Naive B cell (primary cell): ENCODE measurements around the gene RAB11FIP3. TPM values are rescaled to one million over a fixed set of nuclear protein-coding genes. Genes with fewer than 3 reads are reported as not detected.

Experiments used
- ATAC-seq, 2 donors: fragments of 150-1000 bp; cut with Tn5 transposase; 2 replicates each; pipeline ENCODE4 v1.10.0; 2021; ENCODE audit warnings: low read depth in 2 of 2, mild to moderate bottlenecking in 2 of 2, moderate library complexity in 2 of 2
- DNase-seq: peaks from one replicate; pipeline ENCODE4 v3.0.0; 2022
- H3K27ac Mint-ChIP-seq, 6 donors: one replicate each; pipeline ENCODE4 v1.8.0; 2020 to 2022; ENCODE audit warnings: mild to moderate bottlenecking in 6 of 6, mixed read lengths in 6 of 6, moderate library complexity in 5 of 6, inconsistent platforms in 2 of 6
- H3K27me3 Mint-ChIP-seq, 3 donors: one replicate each; pipeline ENCODE4 v1.8.0; 2021 to 2022; ENCODE audit warnings: mixed read lengths in 3 of 3, mild to moderate bottlenecking in 1 of 3
- H3K36me3 Mint-ChIP-seq, 2 donors: one replicate each; pipeline ENCODE4 v1.8.0; 2020 to 2022; ENCODE audit warnings: mixed read lengths in 2 of 2, inconsistent platforms in 1 of 2, mild to moderate bottlenecking in 1 of 2
- H3K4me1 Mint-ChIP-seq, 3 donors: one replicate each; pipeline ENCODE4 v1.8.0; 2020 to 2022; ENCODE audit warnings: mixed read lengths in 3 of 3, inconsistent platforms in 1 of 3, mild to moderate bottlenecking in 1 of 3, moderate library complexity in 1 of 3
- H3K4me3 Mint-ChIP-seq, 8 donors: one replicate each; pipeline ENCODE4 v1.8.0; 2020 to 2022; ENCODE audit warnings: mild to moderate bottlenecking in 8 of 8, mixed read lengths in 8 of 8, moderate library complexity in 8 of 8, inconsistent platforms in 2 of 8
- H3K9me3 Mint-ChIP-seq, 7 donors: one replicate each; pipeline ENCODE4 v1.8.0; 2020 to 2022; ENCODE audit warnings: mixed read lengths in 7 of 7, mild to moderate bottlenecking in 5 of 7, inconsistent platforms in 2 of 7, moderate library complexity in 1 of 7
- polyA plus RNA-seq, 6 donors: library from polyadenylated mRNA; unstranded; fragments of 300-500 nt; fragmentation: Illumina TruSeq; gene quantifications; one replicate each; pipeline ENCODE4 v1.2.3, GENCODE V29; 2021; ENCODE audit warnings: low read depth in 6 of 6

The RAB11FIP3 gene
- polyA plus RNA-seq, 6 donors from 2014 or later, result 1.0 to 4.8 (median 1.9) TPM

- H3K27me3 Mint-ChIP-seq, result no peaks in the 10 kb centered on the region
- no peaks in the 10 kb centered on the region for H3K36me3 Mint-ChIP-seq
- no peak overlapping the region for H3K27ac Mint-ChIP-seq
- peaks cover 3 to 11% (median 6%) of the 10 kb centered on the region in 3 donors for H3K4me1 Mint-ChIP-seq
- no peak for ATAC-seq
- no peak for DNase-seq
- peak overlapping the region in 1 of 8 donors; percentile 6 for H3K4me3 Mint-ChIP-seq
- no peaks in the 10 kb centered on the region for H3K9me3 Mint-ChIP-seq
Measured at GRCh38 chr16:520847-521246, 95.4 kb downstream of the RAB11FIP3 start.

GRCh38 chr16:521381-522210 is 96.1 kb downstream of the RAB11FIP3 start:
- no peak for ATAC-seq
- no peaks in the 10 kb centered on the region for H3K9me3 Mint-ChIP-seq
- H3K27ac Mint-ChIP-seq, result no peak overlapping the region
- no peak overlapping the region for H3K4me3 Mint-ChIP-seq
- DNase-seq, result no peak
- no peaks in the 10 kb centered on the region for H3K36me3 Mint-ChIP-seq
- H3K4me1 Mint-ChIP-seq, result peaks cover 5 to 15% (median 12%) of the 10 kb centered on the region in 3 donors
- no peaks in the 10 kb centered on the region for H3K27me3 Mint-ChIP-seq

DNA sequence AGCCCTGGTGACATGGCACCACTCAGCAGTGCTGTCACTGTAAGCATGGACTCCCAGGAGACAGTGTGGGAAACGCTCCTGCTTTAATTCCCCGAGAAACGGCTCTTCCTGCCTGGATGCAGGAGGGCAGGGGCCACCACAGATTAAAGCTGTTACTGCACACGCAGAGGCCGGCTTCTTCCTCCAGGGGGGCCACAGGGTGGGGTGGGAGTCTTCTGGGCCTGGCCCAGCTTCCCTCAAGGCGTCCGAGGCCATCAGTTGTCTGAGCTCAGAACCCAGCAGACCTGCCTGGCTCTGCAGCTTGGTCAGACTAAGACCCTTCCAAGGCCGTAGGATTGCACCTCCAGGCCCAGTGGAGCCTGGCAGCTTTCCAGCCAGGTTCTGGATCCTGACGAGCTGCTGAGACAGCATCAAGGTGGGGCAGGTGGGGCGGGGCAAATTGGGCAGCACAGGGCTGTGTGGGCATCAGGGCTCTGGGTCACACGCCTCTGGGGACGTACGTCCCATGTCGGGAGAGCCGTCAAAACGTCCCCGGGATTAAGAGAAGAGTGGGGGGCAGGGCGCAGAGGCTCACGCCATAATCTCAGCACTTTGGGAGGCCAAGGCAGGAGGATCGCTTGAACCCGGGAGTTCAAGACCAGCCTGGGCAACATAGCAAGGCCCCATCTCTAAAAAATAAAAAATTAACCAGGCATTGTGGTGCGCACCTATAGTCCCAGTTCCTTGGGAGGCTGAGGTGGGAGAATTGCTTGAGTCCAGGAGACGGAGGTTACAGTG is 97.1 kb downstream of the RAB11FIP3 start:
- Mint-ChIP-seq H3K4me3 (peak overlapping the region in 1 of 8 donors; percentile 41), H3K27me3 (no peaks in the 10 kb centered on the region), H3K9me3 (no peaks in the 10 kb centered on the region), H3K27ac (no peak overlapping the region), H3K4me1 (peaks cover 7 to 18% (median 14%) of the 10 kb centered on the region in 3 donors), H3K36me3 (no peaks in the 10 kb centered on the region)
- ATAC-seq (no peak), DNase-seq (no peak)

DNA sequence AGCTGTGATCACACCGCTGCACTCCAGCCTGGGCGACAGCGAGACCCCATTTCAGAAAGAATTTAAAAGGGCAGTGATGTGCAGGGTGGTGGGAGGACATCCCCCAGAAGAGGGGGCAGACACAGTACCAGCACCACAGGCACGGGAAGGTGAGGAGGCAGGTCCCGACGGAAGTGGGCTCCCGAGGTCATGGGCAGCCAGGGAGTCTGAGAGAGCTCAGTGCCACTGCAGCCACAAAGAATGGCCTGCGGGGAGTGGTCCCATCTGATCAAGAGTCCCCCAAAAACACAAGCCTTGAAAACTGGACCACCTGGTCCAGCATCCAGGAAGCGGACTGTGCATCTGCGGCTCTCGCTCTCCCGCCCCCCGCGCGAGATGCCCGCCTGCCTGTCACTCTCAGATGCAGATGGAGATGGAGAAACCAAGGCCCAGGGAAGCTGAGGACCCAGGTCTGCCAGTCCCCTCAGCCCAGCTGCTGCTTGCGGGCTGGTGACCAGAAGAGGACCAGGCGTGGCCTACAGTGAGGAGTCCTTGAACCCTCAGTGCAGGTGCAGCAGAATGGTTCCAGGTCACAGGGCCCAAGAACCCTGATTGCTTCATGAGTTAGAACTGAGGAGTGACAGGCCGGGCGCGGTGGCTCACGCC is 97.8 kb downstream of the RAB11FIP3 start:
- Mint-ChIP-seq H3K4me3 (peak overlapping the region in 1 of 8 donors; percentile 65), H3K27ac (peak overlapping the region in 1 of 6 donors; percentile 24), H3K27me3 (no peaks in the 10 kb centered on the region), H3K4me1 (peaks cover 7 to 18% (median 14%) of the 10 kb centered on the region in 3 donors), H3K36me3 (no peaks in the 10 kb centered on the region), H3K9me3 (no peaks in the 10 kb centered on the region)
- ATAC-seq, result no peak
- DNase-seq, result no peak

DNA sequence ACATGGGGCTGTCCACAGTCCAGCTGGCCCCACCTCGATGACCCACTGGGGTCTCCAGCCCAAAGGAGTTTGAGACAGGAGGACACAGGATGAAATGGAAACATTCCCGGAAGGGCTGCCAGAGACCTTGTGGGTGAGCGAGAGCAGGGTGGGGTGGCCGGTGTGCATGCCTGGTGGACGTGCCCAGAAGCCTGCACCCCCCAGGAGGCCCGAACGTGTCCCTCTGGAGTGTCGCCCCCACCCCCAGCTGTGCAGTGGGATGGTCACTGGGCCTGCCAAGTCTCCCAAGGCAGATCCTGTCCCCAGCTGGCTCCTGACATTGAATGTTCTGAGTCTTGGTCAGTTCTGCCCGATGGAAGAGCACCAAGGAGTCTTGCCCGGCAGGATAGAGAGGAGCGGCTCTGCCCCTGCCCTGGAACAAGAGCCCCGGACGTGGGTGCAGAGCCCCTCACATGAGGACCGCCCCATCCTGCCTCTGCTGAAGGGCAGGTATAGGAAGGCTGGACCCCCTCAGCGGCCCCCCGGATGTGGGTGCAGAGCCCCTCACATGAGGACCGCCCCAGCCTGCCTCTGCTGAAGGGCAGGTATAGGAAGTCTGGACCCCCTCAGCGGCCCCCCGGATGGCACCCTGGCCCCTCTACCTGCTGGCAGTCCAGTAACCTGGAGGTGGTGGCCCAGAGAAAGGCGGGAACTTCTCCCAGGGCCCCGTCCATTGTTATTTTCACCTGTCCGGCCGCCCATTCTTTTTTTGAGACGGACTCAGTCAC is 99.0 kb downstream of the RAB11FIP3 start:
- no peaks in the 10 kb centered on the region for H3K27me3 Mint-ChIP-seq
- no peaks in the 10 kb centered on the region for H3K9me3 Mint-ChIP-seq
- ATAC-seq, result no peak
- H3K27ac Mint-ChIP-seq, result peak overlapping the region in 2 of 6 donors; percentile 56 to 73
- H3K4me3 Mint-ChIP-seq, result peak overlapping the region in 6 of 8 donors; percentile 12 to 66 (median 26)
- H3K36me3 Mint-ChIP-seq, result no peaks in the 10 kb centered on the region
- peaks cover 13 to 29% (median 25%) of the 10 kb centered on the region in 3 donors for H3K4me1 Mint-ChIP-seq
- no peak for DNase-seq

- peaks cover 13 to 31% (median 29%) of the 10 kb centered on the region in 3 donors for H3K4me1 Mint-ChIP-seq
- no peaks in the 10 kb centered on the region for H3K9me3 Mint-ChIP-seq
- H3K36me3 Mint-ChIP-seq, result no peaks in the 10 kb centered on the region
- DNase-seq (no peak), ATAC-seq (no peak)
- no peaks in the 10 kb centered on the region for H3K27me3 Mint-ChIP-seq
- peak overlapping the region in 6 of 8 donors; percentile 47 to 86 (median 65) for H3K4me3 Mint-ChIP-seq
- peak overlapping the region in 2 of 6 donors; percentile 30 to 78 for H3K27ac Mint-ChIP-seq
Measured at GRCh38 chr16:525123-525519, 99.7 kb downstream of the RAB11FIP3 start.

GRCh38 chr16:525520-526180 is 100.2 kb downstream of the RAB11FIP3 start:
- peak overlapping the region; percentile 32 to 91 (median 72) for H3K4me3 Mint-ChIP-seq
- DNase-seq, result no peak
- no peaks in the 10 kb centered on the region for H3K36me3 Mint-ChIP-seq
- peak overlapping the region in 3 of 6 donors; percentile 28 to 78 (median 30) for H3K27ac Mint-ChIP-seq
- H3K9me3 Mint-ChIP-seq, result no peaks in the 10 kb centered on the region
- H3K4me1 Mint-ChIP-seq, result peaks cover 13 to 35% (median 29%) of the 10 kb centered on the region in 3 donors
- H3K27me3 Mint-ChIP-seq, result no peaks in the 10 kb centered on the region
- no peak for ATAC-seq

- peaks cover 13 to 35% (median 29%) of the 10 kb centered on the region in 3 donors for H3K4me1 Mint-ChIP-seq
- no peak for DNase-seq
- H3K9me3 Mint-ChIP-seq, result no peaks in the 10 kb centered on the region
- no peaks in the 10 kb centered on the region for H3K27me3 Mint-ChIP-seq
- no peaks in the 10 kb centered on the region for H3K36me3 Mint-ChIP-seq
- H3K4me3 Mint-ChIP-seq, result peak overlapping the region; percentile 68 to 91 (median 82)
- ATAC-seq, result no peak
- H3K27ac Mint-ChIP-seq, result peak overlapping the region in 5 of 6 donors; percentile 41 to 88 (median 64)
Measured at GRCh38 chr16:526181-527014, 100.9 kb downstream of the RAB11FIP3 start.

DNA sequence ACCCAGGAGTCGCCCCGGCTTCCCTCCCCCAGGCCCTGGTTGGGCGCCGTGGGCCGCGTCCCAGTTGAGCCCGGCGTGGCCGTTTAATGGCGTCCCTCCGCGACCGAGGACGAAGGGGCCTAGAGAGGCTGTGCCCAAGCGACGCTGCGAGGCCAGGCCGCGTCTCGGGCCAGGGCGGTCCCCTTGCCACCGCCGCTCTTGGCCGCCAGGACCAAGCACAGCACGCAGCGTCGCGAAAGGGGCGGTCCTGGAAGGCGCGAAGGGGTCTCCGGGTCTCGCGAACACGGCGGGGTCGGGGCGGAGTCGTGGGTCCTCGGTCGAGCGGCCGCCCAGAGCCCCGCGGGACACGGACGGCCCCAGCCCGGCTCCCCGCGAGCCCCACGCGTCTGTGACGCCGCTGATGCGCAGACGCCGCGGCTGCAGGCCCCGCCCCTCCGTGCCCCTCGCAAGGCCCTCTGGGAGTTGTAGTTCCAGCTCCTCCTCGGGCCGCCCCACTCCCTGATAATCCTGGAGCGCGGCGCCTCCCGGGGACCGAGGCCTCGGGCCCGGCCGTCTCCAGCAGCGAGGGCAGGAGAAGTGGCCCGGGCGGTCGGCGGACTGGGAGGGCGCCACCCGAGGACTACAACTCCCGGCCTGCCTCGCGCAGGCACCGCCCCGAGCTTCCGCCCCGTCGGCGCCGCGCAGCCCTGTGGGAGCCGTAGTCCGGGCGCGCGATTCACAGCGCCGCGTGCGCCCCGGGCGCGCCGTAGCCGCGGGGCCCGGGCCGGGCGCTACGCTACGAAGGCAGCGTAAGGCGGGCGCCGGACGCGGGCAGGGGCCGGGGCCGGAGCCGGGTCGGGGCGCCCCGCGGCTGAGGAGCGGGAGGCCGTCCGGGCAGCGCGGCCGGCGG is 101.8 kb downstream of the RAB11FIP3 start, which contains the start of gene CAPN15:
Gene CAPN15 (plus strand): TSS at position 698 of the 889 bp plus-strand sequence. CDS start 19,127 bp downstream, outside the sequence.
- Mint-ChIP-seq H3K27me3 (no peaks in the 10 kb centered on the region), H3K36me3 (no peaks in the 10 kb centered on the region), H3K27ac (peak within 1 kb of the TSS in 5 of 6 donors; percentile 41 to 89 (median 64)), H3K4me3 (peak within 1 kb of the TSS; percentile 79 to 94 (median 88)), H3K4me1 (peaks cover 13 to 35% (median 29%) of the 10 kb centered on the region in 3 donors), H3K9me3 (no peaks in the 10 kb centered on the region)
- DNase-seq, result peak; percentile 90
- ATAC-seq, result peak; percentile 84 to 86

DNA sequence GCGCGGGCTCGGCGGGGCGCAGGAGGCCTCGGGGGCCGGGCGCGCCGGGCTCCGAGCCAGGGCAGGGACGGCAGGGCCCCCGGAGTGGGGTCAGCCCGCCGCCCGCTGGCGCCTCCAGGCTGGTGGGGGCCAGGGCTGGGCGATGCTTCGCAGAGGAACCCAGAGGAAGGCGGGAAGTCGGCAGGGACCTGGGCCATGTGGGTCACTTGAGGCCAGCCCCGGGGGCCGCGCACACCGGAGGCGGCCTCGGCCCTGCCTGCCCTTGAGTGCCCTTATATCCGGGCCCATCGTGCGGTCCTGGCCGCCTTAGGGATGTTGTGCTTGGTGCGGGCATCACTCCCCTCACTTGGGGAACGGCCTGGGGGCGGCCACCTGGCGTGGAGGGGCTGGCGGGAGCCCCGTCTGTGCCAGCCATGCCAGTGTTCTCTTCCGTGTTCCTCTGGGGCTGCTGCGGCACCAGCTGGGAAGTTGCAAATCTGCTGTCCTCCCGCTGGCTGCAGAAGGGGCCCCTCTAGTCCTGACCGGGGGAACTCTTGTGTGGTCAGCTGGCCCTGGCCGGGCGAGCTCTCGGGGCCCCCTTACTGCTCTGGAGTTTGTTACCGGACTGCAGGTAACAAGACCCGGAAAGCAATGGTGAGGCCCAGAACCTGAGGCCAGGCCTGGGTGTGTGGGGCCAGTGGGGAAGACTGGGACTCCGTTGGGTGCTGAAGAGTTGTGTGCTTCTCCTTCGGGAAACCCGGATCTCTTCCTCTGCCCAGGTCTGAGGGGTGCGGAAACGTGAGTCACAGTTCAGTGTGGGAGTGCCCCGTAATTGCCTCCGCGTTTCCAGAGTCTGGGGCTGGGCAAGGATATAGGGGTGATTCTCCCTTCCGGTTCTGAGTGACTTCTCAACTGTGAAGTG is 102.9 kb downstream of the RAB11FIP3 start:
- Mint-ChIP-seq H3K36me3 (no peaks in the 10 kb centered on the region), H3K4me3 (peak overlapping the region; percentile 79 to 94 (median 88)), H3K9me3 (no peaks in the 10 kb centered on the region), H3K27me3 (no peaks in the 10 kb centered on the region), H3K4me1 (peaks cover 13 to 35% (median 24%) of the 10 kb centered on the region in 3 donors), H3K27ac (peak overlapping the region in 3 of 6 donors; percentile 54 to 89 (median 78))
- ATAC-seq (peak in 1 of 2 donors; percentile 2), DNase-seq (peak; percentile 16)
